Measurements from ENCODE around the gene CMBL. TPM values are rescaled to one million over a fixed set of nuclear protein-coding genes. Genes with fewer than 3 reads are reported as not detected.

CMBL gene
- total and polyA plus RNA-seq, 2 donors (not counting 1 experiment from before 2014, with no cell fraction given), result not detected

GRCh38 chr5:10250806-10251276 is 56.9 kb downstream of the CMBL start:
- DNase-seq (no peak), ATAC-seq (ENCODE audit: low read depth) (no peak)
- Histone ChIP-seq H3K79me2 (ENCODE audit: control insufficient read depth, insufficient read depth, low read length) (peaks cover 82% of the 10 kb centered on the region), H4K20me1 (ENCODE audit: control insufficient read depth, insufficient read depth, low read length, poor library complexity, severe bottlenecking) (peaks cover 39% of the 10 kb centered on the region), H3K4me2 (replicated peaks; ENCODE audit: low read depth, low read length, poor library complexity, severe bottlenecking) (peak overlapping the region; percentile 92), H3K36me3 (replicated peaks in 1 of 2; ENCODE audit: control extremely low read depth in 1 of 2, control insufficient read depth in 1 of 2, extremely low read depth in 1 of 2, insufficient read depth in 2 of 2, low read length in 1 of 2) (peaks cover 5 to 9% of the 10 kb centered on the region in 2 experiments), H3K4me1 (ENCODE audit: control insufficient read depth in 2 of 2, insufficient read depth in 2 of 2, low read length in 2 of 2) (peaks cover 27 to 29% of the 10 kb centered on the region in 2 donors), H3K27ac (ENCODE audit: low read length in 2 of 2) (peak overlapping the region in 1 of 2 donors; percentile 100), H3K9me3 (ENCODE audit: control extremely low read depth in 1 of 3, control insufficient read depth in 2 of 3, insufficient read depth in 1 of 3, low read length in 2 of 3) (no peaks in the 10 kb centered on the region), H3K9ac (ENCODE audit: low read length) (peak overlapping the region; percentile 90), H3K4me3 (ENCODE audit: control extremely low read depth in 1 of 5, extremely low read depth in 1 of 5, insufficient read depth in 1 of 5, low read depth in 2 of 5, low read length in 4 of 5) (peak overlapping the region; percentile 79 to 98 (median 87)), H3K27me3 (replicated peaks in 1 of 4; ENCODE audit: control extremely low read depth in 1 of 4, control insufficient read depth in 3 of 4, insufficient read depth in 4 of 4, low read length in 3 of 4) (no peaks in the 10 kb centered on the region), H2AFZ (ENCODE audit: insufficient read depth, low read depth, low read length, poor library complexity, severe bottlenecking) (peak overlapping the region; percentile 99)
- TF ChIP-seq EZH2 (IDR thresholded peaks at IDR 0.05; ENCODE audit: borderline replicate concordance, insufficient read depth, low read depth, low read length, poor library complexity, severe bottlenecking), result no peak
- TF ChIP-seq CTCF (IDR thresholded peaks at IDR 0.05), result no peak
- ChIA-PET POLR2A (interaction anchor here (2.6 kb wide), 1 partner anchor 103 kb away, joined by 17 read pairs; the partner anchor contains the start of gene MARCHF6), CTCF (interaction anchor here (0.9 to 1.1 kb wide), 2 partner anchors 33 to 114 kb away, joined by 3 read pairs; no protein-coding TSS in a partner anchor)
- no peaks in the 10 kb centered on the region for H3K27me3 Mint-ChIP-seq
- H3K9me3 Mint-ChIP-seq (ENCODE audit: insufficient read depth), result no peaks in the 10 kb centered on the region
- 0% methylated on average over 18 of the region's 21 CpGs for WGBS (ENCODE audit: insufficient coverage)
- peaks cover 42% of the 10 kb centered on the region for H3K4me1 Mint-ChIP-seq
- intact Hi-C loops (cut with micrococcal nuclease), result loop anchor here (1.0 kb wide), 2 partner anchors 102 to 381 kb away; partner anchors contain the start of gene MARCHF6
- H3K27ac Mint-ChIP-seq, result peak overlapping the region; percentile 78
- peak overlapping the region; percentile 99 for H3K4me3 Mint-ChIP-seq

Measured in B cell (primary cell).